GM12865 (cell line): ENCODE results near the gene PRR23C.
"Not testable (repeated sequence)": the region's sequence is repeated elsewhere in the genome, so short reads cannot be mapped to it uniquely, and the experiment has no call there.

Source experiments
- DNase-seq: peaks from one replicate; pipeline ENCODE4 v3.0.0; 2010; ENCODE audit warnings: low read depth
- H3K4me3 ChIP-seq: 2 replicates; pipeline ENCODE4 v1.5.1; 2011; ENCODE audit warnings: mild to moderate bottlenecking, low read depth, low read length, control low read depth
- CTCF ChIP-seq: IDR thresholded peaks from 2 replicates; pipeline ENCODE4 v1.5.1; 2011; ENCODE audit warnings: low read length, control low read depth, low read depth, inconsistent platforms; ENCODE audit not compliant: insufficient read depth; ENCODE audit errors: missing control alignments

The PRR23C gene

DNA sequence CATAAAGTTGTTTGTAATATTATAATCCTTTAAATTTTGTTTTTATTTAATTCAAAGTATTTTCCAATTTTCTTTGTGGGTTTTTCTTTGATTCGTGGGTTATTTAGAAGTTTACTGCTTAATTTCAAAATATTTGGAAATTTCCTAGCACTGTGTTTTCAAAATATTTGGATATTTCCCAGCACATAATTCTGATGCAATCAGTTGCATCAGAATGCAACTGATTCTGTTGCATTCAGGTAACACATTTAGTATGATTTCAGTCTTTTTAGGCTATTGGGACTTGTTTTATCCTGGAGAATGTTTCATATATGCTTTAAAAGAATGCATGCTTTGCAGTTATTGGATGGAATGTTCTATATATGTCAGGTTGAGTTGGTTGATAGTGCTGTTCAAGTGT lies 18.2 kb upstream of the PRR23C start:
- TF ChIP-seq CTCF, result no peak
- H3K4me3 ChIP-seq, result no peak overlapping the region
- DNase-seq, result no peak

DNA sequence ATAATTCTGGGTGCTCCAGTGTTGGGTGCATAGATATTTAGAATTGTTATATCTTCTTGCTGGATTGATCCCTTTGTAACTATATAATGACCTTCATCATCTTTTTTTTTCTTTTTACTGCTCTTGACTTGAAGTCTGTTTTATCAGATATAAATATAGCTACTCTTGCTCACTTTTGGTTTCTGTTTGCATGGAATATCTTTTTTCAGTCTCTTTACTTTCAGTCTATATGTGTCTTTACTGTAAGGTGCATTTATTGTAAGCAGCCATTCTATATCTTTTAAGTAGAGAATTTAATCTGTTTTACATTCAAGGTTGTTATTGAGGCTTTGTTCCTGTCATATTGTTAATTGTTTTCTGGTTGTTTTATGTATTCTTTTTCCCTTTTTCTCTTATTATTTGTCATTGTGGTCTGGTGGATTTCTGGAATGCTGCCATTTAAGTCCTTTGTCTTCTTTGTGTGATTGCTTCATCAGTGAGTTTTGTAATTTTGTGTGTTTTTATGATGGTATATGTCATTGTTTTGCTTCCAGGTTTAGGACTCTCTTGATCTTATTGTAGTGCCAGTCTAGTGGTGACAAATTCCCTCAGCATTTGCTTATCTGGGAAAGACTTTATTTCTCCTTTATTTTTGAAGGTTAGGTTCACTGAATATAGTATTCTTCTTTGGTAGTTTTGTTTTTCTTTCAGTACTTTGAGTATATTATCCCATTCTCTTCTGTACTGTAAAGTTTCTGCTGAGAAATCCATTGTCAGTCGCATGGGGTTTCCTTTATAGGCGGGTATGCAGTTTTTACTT lies 8.3 kb upstream of the PRR23C start:
- TF ChIP-seq CTCF, result no peak
- H3K4me3 ChIP-seq, result no peak overlapping the region
- no peak for DNase-seq

GRCh38 chr3:139043554-139044365 lies 932 bp downstream of the PRR23C start:
- H3K4me3 ChIP-seq, result no peak overlapping the region
- DNase-seq, result no peak
- no peak for TF ChIP-seq CTCF

- no peak for TF ChIP-seq CTCF
- DNase-seq, result no peak
- H3K4me3 ChIP-seq, result no peak overlapping the region
Measured at GRCh38 chr3:139037478-139037877, 7.2 kb downstream of the PRR23C start.

GRCh38 chr3:139032326-139033002 lies 12.2 kb downstream of the PRR23C start:
- no peak for DNase-seq
- no peak for TF ChIP-seq CTCF

GRCh38 chr3:139030576-139030975 lies 14.1 kb downstream of the PRR23C start:
- H3K4me3 ChIP-seq, DNase-seq: not testable (repeated sequence)

More at GRCh38 chr3:139032326-139033002, 12.2 kb downstream of the PRR23C start:
- H3K4me3 ChIP-seq, result no peak overlapping the region

GRCh38 chr3:139024968-139025367 lies 19.7 kb downstream of the PRR23C start:
- no peak overlapping the region for H3K4me3 ChIP-seq
- no peak for DNase-seq
- no peak for TF ChIP-seq CTCF
